ENCODE results near the gene MRAP.
"Not testable (repeated sequence)": the region's sequence is repeated elsewhere in the genome, so short reads cannot be mapped to it uniquely, and the experiment has no call there.

Gene MRAP

GRCh38 chr21:32298658-32299081, at the start of gene MRAP:
Gene MRAP (plus strand): TSS chr21:32298855. CDS start chr21:32298972, 117 bp downstream.
- no peak for DNase-seq

- no peak for DNase-seq
Observed at GRCh38 chr21:32249511-32250280, 49.0 kb upstream of the MRAP start.

DNA sequence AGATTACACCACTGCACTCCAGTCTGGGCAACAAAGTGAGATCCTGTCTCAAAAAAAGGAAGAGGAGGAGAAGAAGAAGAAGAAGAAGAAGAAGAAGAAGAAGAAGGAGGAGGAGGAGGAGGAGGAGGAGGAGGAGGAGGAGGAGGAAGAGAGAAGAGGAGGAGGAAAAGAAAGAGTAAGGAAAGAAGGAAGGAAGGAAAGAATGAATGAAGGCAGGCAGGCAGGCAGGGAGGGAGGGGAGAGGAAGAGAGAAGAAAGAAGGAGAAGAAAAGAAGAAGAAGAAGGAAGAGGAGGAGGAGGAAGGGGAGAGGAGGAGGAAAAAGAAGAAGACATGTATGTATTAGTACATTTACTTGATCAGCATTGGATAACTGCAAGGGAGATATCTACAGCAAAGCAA, 46.5 kb upstream of the MRAP start:
- no peak for DNase-seq

DNA sequence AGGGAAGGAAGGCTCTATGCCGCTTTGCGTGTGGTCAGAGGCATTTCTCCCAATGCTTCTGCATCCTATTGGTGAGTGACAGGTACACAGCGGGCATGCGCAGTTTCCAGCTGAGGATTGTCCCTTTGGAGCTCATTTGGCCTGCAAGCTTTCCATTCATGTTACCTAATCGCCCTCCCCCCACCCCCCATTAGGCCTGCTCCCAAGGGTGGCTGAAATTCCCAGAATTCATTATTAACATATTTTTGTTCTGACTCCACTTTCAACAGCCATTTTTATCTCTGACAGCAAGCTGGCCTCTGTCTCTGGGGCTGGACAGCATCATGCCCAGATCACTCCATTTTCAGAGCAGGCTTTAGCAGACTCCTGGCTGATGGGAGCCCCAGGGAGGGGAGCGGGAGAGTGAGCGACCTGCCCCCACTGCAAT, 45.4 kb upstream of the MRAP start:
- no peak for DNase-seq

DNA sequence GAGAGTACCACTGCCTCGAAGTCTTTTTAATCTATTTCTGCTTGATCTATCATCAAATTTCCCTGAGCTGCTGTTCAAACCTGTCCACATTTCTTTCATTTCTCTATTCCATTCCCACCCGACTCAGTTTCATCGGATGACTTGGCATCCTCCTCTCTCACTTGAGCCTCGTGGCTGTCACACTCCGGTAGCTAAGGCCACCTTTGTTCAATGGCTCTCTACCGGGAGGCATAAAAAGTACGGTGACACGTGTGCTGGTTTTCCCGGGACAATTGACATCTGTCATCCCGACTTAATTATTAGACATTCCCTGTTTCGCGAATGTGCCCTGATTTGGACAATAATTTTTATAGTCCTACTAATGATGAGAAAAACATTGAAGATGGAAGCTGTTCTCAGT, 42.4 kb upstream of the MRAP start:
- DNase-seq: no peak

DNA sequence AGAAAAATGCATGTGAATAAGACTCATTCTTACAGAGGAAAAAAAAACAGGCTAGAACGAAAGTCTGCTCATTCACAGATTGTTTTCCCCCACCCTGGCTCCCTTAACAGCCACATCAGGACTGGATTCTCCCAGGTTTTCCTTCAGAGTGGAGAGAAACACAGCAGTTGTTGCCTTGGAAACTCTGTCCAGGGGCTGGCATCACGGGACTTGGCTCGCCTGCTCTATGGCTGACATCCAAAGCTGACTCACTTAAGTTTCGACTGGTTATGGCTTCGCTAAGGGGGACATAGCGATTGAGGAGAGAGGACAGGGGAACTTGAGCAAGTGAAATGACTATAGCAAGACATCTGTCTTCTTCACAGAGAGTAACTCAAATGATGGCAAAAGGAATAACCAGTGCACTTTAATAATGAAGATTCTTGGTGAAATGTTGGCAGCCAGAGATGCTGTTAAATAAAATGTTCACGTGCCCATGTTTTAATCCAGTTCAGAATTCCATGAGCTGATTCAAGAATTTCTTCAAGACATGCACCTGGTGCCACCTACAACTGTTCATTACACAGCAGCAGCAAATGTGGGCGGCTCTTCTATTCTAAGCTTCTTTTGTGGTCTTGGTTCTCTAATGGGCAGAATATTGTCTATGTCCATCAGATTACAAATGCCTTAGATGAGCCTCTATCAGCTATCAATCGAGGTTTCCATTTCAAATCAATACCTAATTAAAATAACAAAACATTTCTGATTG, 41.6 kb upstream of the MRAP start:
- DNase-seq: no peak

GRCh38 chr21:32257962-32258785, 40.5 kb upstream of the MRAP start:
- peak; percentile 67 for DNase-seq

- DNase-seq: not testable (repeated sequence)
Observed at GRCh38 chr21:32258786-32259048, 39.9 kb upstream of the MRAP start.

- DNase-seq: no peak
Observed at GRCh38 chr21:32260130-32260529, 38.5 kb upstream of the MRAP start.

DNA sequence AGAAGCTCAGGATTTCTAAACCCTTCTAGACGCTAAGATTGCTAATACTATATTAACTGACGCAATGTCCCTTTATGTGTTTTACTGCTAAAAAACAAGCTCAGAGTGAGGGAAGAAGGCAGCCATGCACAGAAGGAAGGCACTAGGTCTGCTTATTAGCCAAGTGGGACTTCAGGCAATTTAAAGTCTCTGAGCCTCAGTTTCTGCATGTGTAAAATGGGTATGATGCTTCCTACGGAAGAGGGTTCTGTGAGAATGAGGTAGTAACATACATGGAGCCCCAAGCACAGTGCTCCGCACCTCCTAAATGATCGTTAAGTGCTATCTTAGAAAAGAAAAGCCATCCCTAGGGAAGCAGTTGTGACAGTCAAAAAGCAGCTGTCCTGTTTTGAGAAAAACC, 36.7 kb upstream of the MRAP start:
- DNase-seq: no peak

DNA sequence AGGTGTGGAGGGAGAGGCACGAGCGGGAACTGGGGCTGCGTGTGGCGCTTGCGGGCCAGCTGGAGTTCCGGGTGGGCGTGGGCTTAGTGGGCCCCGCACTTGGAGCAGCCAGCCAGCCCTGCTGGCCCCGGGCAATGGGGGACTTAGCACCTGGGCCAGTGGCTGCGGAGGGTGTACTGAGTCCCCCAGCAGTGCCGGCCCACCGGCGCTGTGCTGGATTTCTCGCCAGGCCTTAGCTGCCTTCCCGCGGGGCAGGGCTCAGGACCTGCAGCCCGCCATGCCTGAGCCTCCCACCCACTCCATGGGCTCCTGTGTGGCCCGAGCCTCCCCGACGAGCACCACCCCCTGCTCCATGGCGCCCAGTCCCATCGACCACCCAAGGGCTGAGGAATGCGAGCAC, 33.3 kb upstream of the MRAP start:
- not testable (repeated sequence) for DNase-seq

GRCh38 chr21:32270748-32271147, 27.9 kb upstream of the MRAP start:
- DNase-seq: no peak

GRCh38 chr21:32276671-32277070, 22.0 kb upstream of the MRAP start:
- DNase-seq: no peak

GRCh38 chr21:32278103-32278502, 20.6 kb upstream of the MRAP start:
- no peak for DNase-seq

GRCh38 chr21:32278518-32279376, 19.9 kb upstream of the MRAP start, which contains the start of gene MIS18A:
Gene MIS18A (minus strand): TSS chr21:32279049. CDS start chr21:32279014, 35 bp downstream.
- DNase-seq: peak; percentile 91

- no peak for DNase-seq
Observed at GRCh38 chr21:32279377-32279680, 19.3 kb upstream of the MRAP start.

GRCh38 chr21:32281531-32281930, 17.1 kb upstream of the MRAP start:
- DNase-seq: no peak

DNA sequence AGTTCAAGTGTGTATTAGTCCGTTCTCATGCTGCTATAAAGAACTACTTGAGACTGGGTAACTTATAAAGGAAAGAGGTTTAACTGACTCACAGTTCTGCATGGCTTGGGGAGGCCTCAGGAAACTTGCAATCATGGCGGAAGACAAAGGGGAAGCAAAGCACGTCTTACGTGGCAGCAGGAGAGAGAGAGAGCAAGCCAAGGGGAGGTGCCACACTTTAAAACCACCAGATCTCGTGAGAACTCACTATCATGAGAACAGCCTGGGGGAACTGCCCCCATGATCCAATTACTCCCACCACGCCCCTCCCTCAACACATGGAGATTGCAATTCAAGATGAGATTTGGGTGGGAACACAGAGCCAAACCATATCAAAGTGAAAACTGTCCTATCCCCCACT, 15.7 kb upstream of the MRAP start:
- DNase-seq: no peak

- no peak for DNase-seq
Observed at GRCh38 chr21:32285476-32285875, 13.2 kb upstream of the MRAP start.

- no peak for DNase-seq
Observed at GRCh38 chr21:32297449-32297848, 1.2 kb upstream of the MRAP start.

DNA sequence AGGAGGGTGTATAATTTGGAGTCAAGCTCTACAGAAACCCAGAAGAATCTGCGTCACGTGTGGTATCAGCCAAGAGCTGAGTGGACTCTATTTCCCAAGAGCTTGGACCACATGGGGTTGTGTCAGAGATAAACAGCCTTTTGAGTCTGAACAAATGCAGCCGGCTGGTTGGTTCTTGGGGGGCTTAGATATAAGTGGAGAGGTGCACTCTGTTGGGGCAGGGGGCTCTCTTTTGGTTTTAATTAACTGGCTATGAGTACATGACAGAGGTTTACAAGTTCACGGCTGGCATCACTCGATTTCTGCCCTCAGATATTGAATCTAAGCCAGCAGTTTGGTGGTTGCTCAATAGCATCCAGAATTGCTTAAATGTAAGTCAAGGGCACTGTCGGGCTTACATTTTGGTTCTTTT, 501 bp upstream of the MRAP start:
- no peak for DNase-seq

- no peak for DNase-seq
Observed at GRCh38 chr21:32299695-32300094, 1.0 kb downstream of the MRAP start.

All from NCI-H1436 (cell line).